WTC11 (cell line): Measurements from ENCODE around the gene CYB561D1. TPM values are rescaled to one million over a fixed set of nuclear protein-coding genes. Genes with fewer than 3 reads are reported as not detected.

ENCODE experiments used
- ATAC-seq: fragments of 200-7000 bp; cut with Tn5 transposase; 2 replicates; pipeline ENCODE4 v1.10.0; 2021; ENCODE audit warnings: mild to moderate bottlenecking, moderate library complexity
- CTCF ChIA-PET: fragments of 300-600 bp; sonication (Branson Sonifier 250); formaldehyde crosslinking; loops from one replicate; lab custom pipeline; 2021; ENCODE audit warnings: antibody characterized with exemption; lab: Charles Lee
- POLR2A ChIA-PET: fragments of 350-600 bp; sonication (Branson Sonifier 250); formaldehyde crosslinking; loops from one replicate; lab custom pipeline; 2021; ENCODE audit warnings: antibody characterized with exemption; lab: Charles Lee
- DNase-seq: peaks from one replicate; pipeline ENCODE4 v3.0.0; 2021; ENCODE audit warnings: low spot score
- H3K27ac Mint-ChIP-seq: 2 replicates; pipeline ENCODE4 v1.8.0; 2021; ENCODE audit warnings: mixed read lengths
- H3K27me3 Mint-ChIP-seq: 2 replicates; pipeline ENCODE4 v1.8.0; 2021; ENCODE audit warnings: low read depth, mild to moderate bottlenecking, moderate library complexity, mixed read lengths
- H3K36me3 Mint-ChIP-seq: 2 replicates; pipeline ENCODE4 v1.8.0; 2021; ENCODE audit warnings: mixed read lengths
- H3K4me1 Mint-ChIP-seq: 2 replicates; pipeline ENCODE4 v1.8.0; 2022; ENCODE audit warnings: mixed read lengths
- H3K4me3 Mint-ChIP-seq: 2 replicates; pipeline ENCODE4 v1.8.0; 2021; ENCODE audit warnings: mild to moderate bottlenecking, moderate library complexity, mixed read lengths
- H3K9me3 Mint-ChIP-seq: 2 replicates; pipeline ENCODE4 v1.8.0; 2021; ENCODE audit warnings: mixed read lengths
- ATF2 ChIP-seq: sonication (generic); formaldehyde crosslinking; IDR thresholded peaks from 2 replicates; pipeline ENCODE4 v1.8.1; 2022; ENCODE audit warnings: low read depth, missing genetic modification reagents, borderline replicate concordance
- ATF3 ChIP-seq: sonication (generic); formaldehyde crosslinking; conservative IDR thresholded peaks from 2 replicates; pipeline ENCODE4 v1.8.1; 2022; ENCODE audit warnings: mild to moderate bottlenecking, missing genetic modification reagents
- E2F5 ChIP-seq: sonication (generic); formaldehyde crosslinking; IDR thresholded peaks from 2 replicates; pipeline ENCODE4 v1.8.1; 2022; ENCODE audit warnings: mild to moderate bottlenecking, moderate library complexity, missing genetic modification reagents
- ETV6 ChIP-seq: sonication (generic); formaldehyde crosslinking; IDR thresholded peaks from 2 replicates; pipeline ENCODE4 v1.8.1; 2022; ENCODE audit warnings: mild to moderate bottlenecking, missing genetic modification reagents
- FOXP4 ChIP-seq: sonication (generic); formaldehyde crosslinking; IDR thresholded peaks from 2 replicates; pipeline ENCODE4 v1.8.0; 2022; ENCODE audit warnings: mild to moderate bottlenecking, missing genetic modification reagents
- GRHL2 ChIP-seq: fragments of 250-450 bp; sonication (Bioruptor Pico); IDR thresholded peaks from 2 replicates; pipeline ENCODE4 v1.8.0; 2022; ENCODE audit warnings: mild to moderate bottlenecking, moderate library complexity; ENCODE audit not compliant: insufficient replicate concordance, severe bottlenecking
- KAT7 ChIP-seq: sonication (generic); formaldehyde crosslinking; IDR thresholded peaks from 2 replicates; pipeline ENCODE4 v1.8.1; 2023; ENCODE audit warnings: missing genetic modification reagents, mild to moderate bottlenecking, borderline replicate concordance
- NFATC4 ChIP-seq: fragments of 250-450 bp; sonication (Bioruptor Pico); IDR thresholded peaks from 2 replicates; pipeline ENCODE4 v1.9.0; 2021; ENCODE audit warnings: mild to moderate bottlenecking
- NR1H2 ChIP-seq: sonication (generic); formaldehyde crosslinking; IDR thresholded peaks from 2 replicates; pipeline ENCODE4 v1.9.0; 2021; ENCODE audit warnings: mild to moderate bottlenecking, moderate library complexity, missing genetic modification reagents
- NR3C1 ChIP-seq: sonication (generic); formaldehyde crosslinking; conservative IDR thresholded peaks from 2 replicates; pipeline ENCODE4 v1.8.1; 2023; ENCODE audit warnings: low read depth, mild to moderate bottlenecking, missing genetic modification reagents
- PRRX2 ChIP-seq: fragments of 250-450 bp; sonication (Bioruptor Pico); IDR thresholded peaks from 2 replicates; pipeline ENCODE4 v1.8.0; 2021; ENCODE audit warnings: mild to moderate bottlenecking
- RELA ChIP-seq: sonication (generic); formaldehyde crosslinking; IDR thresholded peaks from 2 replicates; pipeline ENCODE4 v1.8.1; 2022; ENCODE audit warnings: missing genetic modification reagents, mild to moderate bottlenecking, borderline replicate concordance
- SMAD3 ChIP-seq: sonication (generic); formaldehyde crosslinking; IDR thresholded peaks from 2 replicates; pipeline ENCODE4 v1.8.0; 2022; ENCODE audit warnings: missing genetic modification reagents, mild to moderate bottlenecking, borderline replicate concordance
- TCF7 ChIP-seq: sonication (generic); formaldehyde crosslinking; IDR thresholded peaks from 2 replicates; pipeline ENCODE4 v1.8.0; 2022; ENCODE audit warnings: mild to moderate bottlenecking, low read depth, missing genetic modification reagents, moderate library complexity
- USF1 ChIP-seq: sonication (generic); formaldehyde crosslinking; IDR thresholded peaks from 2 replicates; pipeline ENCODE4 v1.8.0; 2022; ENCODE audit warnings: mild to moderate bottlenecking, missing genetic modification reagents
- ZNF138 ChIP-seq: sonication (generic); formaldehyde crosslinking; conservative IDR thresholded peaks from 2 replicates; pipeline ENCODE4 v1.8.1; 2022; ENCODE audit warnings: mild to moderate bottlenecking, moderate library complexity, missing genetic modification reagents
- ZNF219 ChIP-seq: sonication (generic); formaldehyde crosslinking; IDR thresholded peaks from 2 replicates; pipeline ENCODE4 v1.8.0; 2023; ENCODE audit warnings: missing genetic modification reagents, mild to moderate bottlenecking, borderline replicate concordance
- ZNF263 ChIP-seq: sonication (generic); formaldehyde crosslinking; IDR thresholded peaks from 2 replicates; pipeline ENCODE4 v1.8.1; 2022; ENCODE audit warnings: low read depth, mild to moderate bottlenecking, moderate library complexity, missing genetic modification reagents
- ZNF396 ChIP-seq: fragments of 250-450 bp; sonication (Bioruptor Pico); IDR thresholded peaks from 2 replicates; pipeline ENCODE4 v1.8.0; 2021; ENCODE audit warnings: mild to moderate bottlenecking, moderate library complexity, borderline replicate concordance
- total RNA-seq: library from RNA; stranded (reverse); gene quantifications from 3 replicates; pipeline ENCODE4 v1.2.3, GENCODE V29; 2021
- TF ChIP-seq, protein P1 (sequence below): sonication (generic); formaldehyde crosslinking; IDR thresholded peaks from 2 replicates; pipeline ENCODE4 v1.8.1; 2022; ENCODE audit warnings: mild to moderate bottlenecking, missing genetic modification reagents, moderate library complexity, borderline replicate concordance
- TF ChIP-seq, protein P2 (sequence below): sonication (generic); formaldehyde crosslinking; IDR thresholded peaks from 2 replicates; pipeline ENCODE4 v1.8.1; 2023; ENCODE audit warnings: mild to moderate bottlenecking, missing genetic modification reagents

The CYB561D1 gene
- total RNA-seq, 1 experiment from 2014 or later = 6.7 TPM

- TF ChIP-seq KAT7 (CRISPR knock-in tag) = no peak
- TF ChIP-seq NR1H2 (CRISPR knock-in tag) = no peak
- TF ChIP-seq, all 79 proteins: peak for 0
Observed at GRCh38 chr1:109539676-109540075, 45.8 kb downstream of the CYB561D1 start, which contains the start of gene GPR61 (continued).

DNA sequence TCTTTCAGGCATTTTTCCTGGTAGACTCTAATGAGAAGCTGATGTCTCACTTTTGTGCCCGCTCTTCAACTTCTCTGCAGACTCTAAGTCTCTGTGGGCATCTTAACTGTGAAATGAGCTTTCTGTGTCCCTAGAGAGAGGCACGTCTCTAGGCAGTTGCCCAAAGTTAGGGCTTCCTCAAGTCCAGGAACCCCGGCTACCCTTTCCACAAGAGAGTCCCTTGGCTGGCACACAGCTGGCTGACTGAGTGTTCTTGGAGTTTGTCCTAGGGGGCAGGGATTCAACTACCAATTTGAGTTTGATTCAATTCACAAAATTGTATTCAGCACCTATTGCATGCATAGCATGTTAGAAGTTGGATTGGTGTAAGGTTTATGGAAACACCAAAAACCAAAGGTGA, 47.2 kb downstream of the CYB561D1 start:
- Mint-ChIP-seq H3K4me1 (peaks cover 8% of the 10 kb centered on the region), H3K9me3 (no peaks in the 10 kb centered on the region), H3K4me3 (no peak overlapping the region), H3K27me3 (no peaks in the 10 kb centered on the region; the same call in none of the 2 replicates), H3K27ac (no peak overlapping the region), H3K36me3 (no peaks in the 10 kb centered on the region)
- TF ChIP-seq NFATC4 (no peak), RELA (CRISPR knock-in tag) (no peak), ATF2 (CRISPR knock-in tag) (no peak), ZNF138 (CRISPR knock-in tag) (no peak), ZNF263 (no peak), TCF7 (CRISPR knock-in tag) (no peak), FOXP4 (no peak), NR3C1 (CRISPR knock-in tag) (no peak), ATF3 (CRISPR knock-in tag) (no peak), USF1 (CRISPR knock-in tag) (no peak), GRHL2 (no peak), SMAD3 (CRISPR knock-in tag) (no peak), E2F5 (CRISPR knock-in tag) (no peak), ETV6 (CRISPR knock-in tag) (no peak), PRRX2 (no peak), ZNF396 (CRISPR knock-in tag) (no peak), ZNF219 (CRISPR knock-in tag) (no peak)
- TF ChIP-seq, protein P1, sequence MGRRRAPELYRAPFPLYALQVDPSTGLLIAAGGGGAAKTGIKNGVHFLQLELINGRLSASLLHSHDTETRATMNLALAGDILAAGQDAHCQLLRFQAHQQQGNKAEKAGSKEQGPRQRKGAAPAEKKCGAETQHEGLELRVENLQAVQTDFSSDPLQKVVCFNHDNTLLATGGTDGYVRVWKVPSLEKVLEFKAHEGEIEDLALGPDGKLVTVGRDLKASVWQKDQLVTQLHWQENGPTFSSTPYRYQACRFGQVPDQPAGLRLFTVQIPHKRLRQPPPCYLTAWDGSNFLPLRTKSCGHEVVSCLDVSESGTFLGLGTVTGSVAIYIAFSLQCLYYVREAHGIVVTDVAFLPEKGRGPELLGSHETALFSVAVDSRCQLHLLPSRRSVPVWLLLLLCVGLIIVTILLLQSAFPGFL (CRISPR knock-in tag) = no peak
- TF ChIP-seq, protein P2, sequence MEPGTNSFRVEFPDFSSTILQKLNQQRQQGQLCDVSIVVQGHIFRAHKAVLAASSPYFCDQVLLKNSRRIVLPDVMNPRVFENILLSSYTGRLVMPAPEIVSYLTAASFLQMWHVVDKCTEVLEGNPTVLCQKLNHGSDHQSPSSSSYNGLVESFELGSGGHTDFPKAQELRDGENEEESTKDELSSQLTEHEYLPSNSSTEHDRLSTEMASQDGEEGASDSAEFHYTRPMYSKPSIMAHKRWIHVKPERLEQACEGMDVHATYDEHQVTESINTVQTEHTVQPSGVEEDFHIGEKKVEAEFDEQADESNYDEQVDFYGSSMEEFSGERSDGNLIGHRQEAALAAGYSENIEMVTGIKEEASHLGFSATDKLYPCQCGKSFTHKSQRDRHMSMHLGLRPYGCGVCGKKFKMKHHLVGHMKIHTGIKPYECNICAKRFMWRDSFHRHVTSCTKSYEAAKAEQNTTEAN (CRISPR knock-in tag) = no peak
- no peak for DNase-seq
- POLR2A ChIA-PET = no interaction called here
- CTCF ChIA-PET = interaction anchor here (1.1 to 16.4 kb wide), 4 partner anchors 9 to 99 kb away, joined by 6 to 740 read pairs (median 56); partner anchors contain the start of gene CYB561D1
- no peak for ATAC-seq
